Mucosa of descending colon (tissue), 3 donors: ENCODE measurements around the gene CPNE7. TPM values are rescaled to one million over a fixed set of nuclear protein-coding genes. Genes with fewer than 3 reads are reported as not detected.

Experiments
- ATAC-seq: fragments of 200-7000 bp; cut with Tn5 transposase; one replicate; pipeline ENCODE4 v1.9.1; 2020; ENCODE audit warnings: mild to moderate bottlenecking, moderate library complexity
- DNase-seq, 3 donors: peaks; one replicate each; pipeline ENCODE4 v3.0.0-alpha.2; 2020
- H3K36me3 ChIP-seq: fragments of 200-600 bp; one replicate; pipeline ENCODE4 v1.8.0; 2021; ENCODE audit warnings: low read depth, mild to moderate bottlenecking
- H3K4me1 ChIP-seq: fragments of 200-600 bp; one replicate; pipeline ENCODE4 v1.8.0; 2021; ENCODE audit warnings: low read depth, mild to moderate bottlenecking
- H3K4me3 ChIP-seq: fragments of 200-600 bp; one replicate; pipeline ENCODE4 v1.8.0; 2021; ENCODE audit warnings: mild to moderate bottlenecking
- H3K9me3 ChIP-seq: fragments of 200-600 bp; one replicate; pipeline ENCODE4 v1.8.0; 2021; ENCODE audit warnings: mild to moderate bottlenecking
- intact Hi-C, 2 donors: fragments of 100-400 bp; cut with DNase I in 1 of 2; cut with micrococcal nuclease in 1 of 2; formaldehyde crosslinking; loops; one replicate each; pipeline versions ENCODE4 v1.11.0 to v1.11.1; 2022; cut with DNase I, micrococcal nuclease
- total RNA-seq, 3 donors: library from RNA; stranded (reverse); fragmentation: NEBNext Ultra II Directional in 2 of 3; extraction: Animal tissue kit (Norgen Biotek cat#: 25700) in 2 of 3; gene quantifications; one replicate each; pipeline versions ENCODE4 v1.2.1 to v1.2.4, GENCODE V29; 2021 to 2023
- TF ChIP-seq, protein P1 (sequence below): fragments of 200-600 bp; IDR thresholded peaks from one replicate; pipeline ENCODE4 v1.8.0; 2022; ENCODE audit warnings: antibody characterized with exemption, mild to moderate bottlenecking
- donor health status: DM: no; HTN: no; CAD: no; lungs with moderate emphysema.
- donor health status: DM: no; HTN: no; CAD: no.
- donor health status: DM: no; HTN: yes; CAD: no.

Gene CPNE7
- total RNA-seq, 3 donors from 2014 or later = 0.72 to 2.0 (median 0.79) TPM

GRCh38 chr16:89552329-89552728 lies 23.2 kb upstream of the CPNE7 start:
- no peaks in the 10 kb centered on the region for H3K4me1 ChIP-seq
- TF ChIP-seq, protein P1, sequence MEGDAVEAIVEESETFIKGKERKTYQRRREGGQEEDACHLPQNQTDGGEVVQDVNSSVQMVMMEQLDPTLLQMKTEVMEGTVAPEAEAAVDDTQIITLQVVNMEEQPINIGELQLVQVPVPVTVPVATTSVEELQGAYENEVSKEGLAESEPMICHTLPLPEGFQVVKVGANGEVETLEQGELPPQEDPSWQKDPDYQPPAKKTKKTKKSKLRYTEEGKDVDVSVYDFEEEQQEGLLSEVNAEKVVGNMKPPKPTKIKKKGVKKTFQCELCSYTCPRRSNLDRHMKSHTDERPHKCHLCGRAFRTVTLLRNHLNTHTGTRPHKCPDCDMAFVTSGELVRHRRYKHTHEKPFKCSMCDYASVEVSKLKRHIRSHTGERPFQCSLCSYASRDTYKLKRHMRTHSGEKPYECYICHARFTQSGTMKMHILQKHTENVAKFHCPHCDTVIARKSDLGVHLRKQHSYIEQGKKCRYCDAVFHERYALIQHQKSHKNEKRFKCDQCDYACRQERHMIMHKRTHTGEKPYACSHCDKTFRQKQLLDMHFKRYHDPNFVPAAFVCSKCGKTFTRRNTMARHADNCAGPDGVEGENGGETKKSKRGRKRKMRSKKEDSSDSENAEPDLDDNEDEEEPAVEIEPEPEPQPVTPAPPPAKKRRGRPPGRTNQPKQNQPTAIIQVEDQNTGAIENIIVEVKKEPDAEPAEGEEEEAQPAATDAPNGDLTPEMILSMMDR = no peak
- DNase-seq = no peak
- no peaks in the 10 kb centered on the region for H3K9me3 ChIP-seq
- no peak overlapping the region for H3K4me3 ChIP-seq
- intact Hi-C loops = no loop called here
- ATAC-seq = no peak
- peaks cover 6% of the 10 kb centered on the region for H3K36me3 ChIP-seq

- intact Hi-C loops = no loop called here
- TF ChIP-seq, protein P1 = no peak
Measured at GRCh38 chr16:89552913-89553312, 22.6 kb upstream of the CPNE7 start.

DNA sequence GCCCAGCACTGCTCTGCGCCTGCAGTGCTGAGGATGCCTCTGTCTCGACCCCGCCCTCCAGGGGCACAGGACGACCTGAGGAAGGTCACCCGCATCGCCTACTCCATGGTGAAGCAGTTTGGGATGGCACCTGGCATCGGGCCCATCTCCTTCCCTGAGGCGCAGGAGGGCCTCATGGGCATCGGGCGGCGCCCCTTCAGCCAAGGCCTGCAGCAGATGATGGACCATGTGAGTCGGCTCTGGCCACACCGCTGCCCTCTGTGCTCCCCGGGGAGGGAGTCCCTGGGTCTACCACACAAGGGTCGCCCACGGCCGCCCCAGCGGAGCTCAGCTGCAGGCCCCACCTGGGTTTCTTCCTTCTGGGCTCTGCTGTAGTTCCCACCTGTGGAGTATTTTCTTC lies 21.8 kb upstream of the CPNE7 start:
- H3K36me3 ChIP-seq = peaks cover 6% of the 10 kb centered on the region
- ATAC-seq (no peak), DNase-seq (no peak)
- TF ChIP-seq, protein P1 = no peak
- intact Hi-C loops = no loop called here
- peaks cover 6% of the 10 kb centered on the region for H3K4me1 ChIP-seq
- H3K9me3 ChIP-seq = no peaks in the 10 kb centered on the region
- H3K4me3 ChIP-seq = no peak overlapping the region

More at GRCh38 chr16:89552913-89553312, 22.6 kb upstream of the CPNE7 start:
- Histone ChIP-seq H3K9me3 (no peaks in the 10 kb centered on the region), H3K36me3 (peaks cover 6% of the 10 kb centered on the region), H3K4me1 (peaks cover 4% of the 10 kb centered on the region), H3K4me3 (no peak overlapping the region)
- DNase-seq (no peak), ATAC-seq (no peak)

DNA sequence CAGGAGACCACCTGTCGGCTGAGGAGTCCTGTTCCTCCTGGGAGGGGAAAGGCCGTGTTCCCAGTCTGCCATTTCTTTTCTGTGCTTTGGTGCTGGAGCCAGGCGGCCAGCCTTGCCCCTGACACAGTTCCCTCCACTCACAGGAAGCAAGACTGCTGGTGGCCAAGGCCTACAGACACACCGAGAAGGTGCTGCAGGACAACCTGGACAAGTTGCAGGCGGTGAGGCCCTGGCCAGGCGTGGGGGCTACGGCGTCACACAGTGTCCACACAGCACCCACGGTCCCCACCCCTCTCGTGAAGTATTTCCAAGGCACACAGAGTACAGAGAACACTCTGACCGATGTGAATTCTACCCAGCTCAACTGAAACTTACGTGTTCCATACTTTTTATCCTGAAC lies 21.2 kb upstream of the CPNE7 start:
- H3K4me1 ChIP-seq = peaks cover 12% of the 10 kb centered on the region
- H3K4me3 ChIP-seq = no peak overlapping the region
- TF ChIP-seq, protein P1 = no peak
- no peaks in the 10 kb centered on the region for H3K9me3 ChIP-seq
- peaks cover 5% of the 10 kb centered on the region for H3K36me3 ChIP-seq
- DNase-seq (no peak), ATAC-seq (no peak)
- intact Hi-C loops = no loop called here

DNA sequence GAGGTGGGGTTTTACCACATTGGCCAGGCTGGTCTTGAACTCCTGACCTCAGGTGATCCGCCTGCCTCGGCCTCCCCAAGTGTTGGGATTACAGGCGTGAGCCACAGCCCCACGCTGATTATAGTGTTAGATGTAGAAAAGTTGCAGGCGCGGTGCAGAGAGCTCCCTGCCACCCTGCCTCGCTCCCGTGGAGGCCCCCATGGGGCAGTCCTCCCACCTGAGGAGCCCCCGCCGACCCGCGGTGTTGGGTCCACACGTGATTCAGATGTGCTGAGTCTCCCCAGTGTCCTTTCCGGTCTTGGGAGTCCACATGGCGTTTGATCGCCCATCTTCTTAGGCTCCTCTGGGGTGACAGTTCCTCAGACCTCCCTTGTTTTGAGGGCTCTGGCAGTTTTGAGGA lies 20.3 kb upstream of the CPNE7 start:
- no peak for ATAC-seq
- no peak for DNase-seq
- no peaks in the 10 kb centered on the region for H3K36me3 ChIP-seq
- no peaks in the 10 kb centered on the region for H3K9me3 ChIP-seq
- intact Hi-C loops = no loop called here
- no peak overlapping the region for H3K4me3 ChIP-seq
- TF ChIP-seq, protein P1 = no peak
- H3K4me1 ChIP-seq = peaks cover 13% of the 10 kb centered on the region

DNA sequence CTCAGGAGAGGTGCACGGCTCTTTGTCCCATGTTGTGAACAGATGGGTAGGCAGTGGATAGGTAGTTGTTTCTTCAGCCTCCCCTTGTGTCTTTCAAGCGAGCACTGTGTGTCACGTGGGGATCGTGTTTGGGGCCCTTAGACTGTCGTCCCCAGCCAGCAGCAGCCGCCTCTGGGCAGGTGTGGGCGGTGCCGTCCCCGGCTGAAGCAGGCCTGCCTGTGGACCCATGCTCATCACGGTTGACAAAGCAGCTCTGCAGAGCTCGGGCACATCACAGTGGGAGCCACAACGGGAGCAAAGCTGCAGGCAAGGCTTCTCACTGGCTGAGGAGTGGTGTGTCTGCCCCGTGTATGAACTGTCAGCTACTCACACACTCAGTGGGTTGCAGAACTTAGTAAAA lies 19.8 kb upstream of the CPNE7 start:
- intact Hi-C loops = no loop called here

More for the DNA sequence above, 19.8 kb upstream of the CPNE7 start:
- Histone ChIP-seq H3K4me1 (peaks cover 13% of the 10 kb centered on the region), H3K9me3 (no peaks in the 10 kb centered on the region), H3K4me3 (no peak overlapping the region), H3K36me3 (no peaks in the 10 kb centered on the region)
- DNase-seq = no peak
- ATAC-seq = no peak
- TF ChIP-seq, protein P1 = no peak
